Natural killer cell (primary cell): ENCODE measurements around the gene LGALS9C. TPM values are rescaled to one million over a fixed set of nuclear protein-coding genes. Genes with fewer than 3 reads are reported as not detected.
"Not testable (repeated sequence)": the region's sequence is repeated elsewhere in the genome, so short reads cannot be mapped to it uniquely, and the experiment has no call there.

ENCODE experiments used
- ATAC-seq, 3 donors: fragments of 150-1000 bp in 2 of 3; fragments of 200-7000 bp in 1 of 3; cut with Tn5 transposase; 1 replicate in 1 of 3; 2 replicates in 2 of 3; pipeline ENCODE4 v1.10.0; 2021; ENCODE audit warnings: mild to moderate bottlenecking in 2 of 3, moderate library complexity in 2 of 3
- DNase-seq, 2 donors: peaks; one replicate each; pipeline versions ENCODE4 v3.0.0 to v3.0.0-alpha.2; 2013 to 2021; ENCODE audit warnings: mixed read lengths in 1 of 2
- H3K27ac ChIP-seq: one replicate; pipeline ENCODE4 v1.5.1; 2013; ENCODE audit warnings: mild to moderate bottlenecking, low read length
- H3K27me3 ChIP-seq: one replicate; pipeline ENCODE4 v1.6.1; 2013; ENCODE audit warnings: low read length; ENCODE audit not compliant: control insufficient read depth, insufficient read depth
- H3K36me3 ChIP-seq: one replicate; pipeline ENCODE4 v1.6.1; 2013; ENCODE audit warnings: low read length; ENCODE audit not compliant: control insufficient read depth, insufficient read depth
- H3K4me1 ChIP-seq: one replicate; pipeline ENCODE4 v1.6.1; 2013; ENCODE audit warnings: low read length; ENCODE audit not compliant: control insufficient read depth, insufficient read depth
- H3K4me3 ChIP-seq: one replicate; pipeline ENCODE4 v1.5.1; 2013; ENCODE audit warnings: low read length
- H3K9me3 ChIP-seq: one replicate; pipeline ENCODE4 v1.6.1; 2013; ENCODE audit warnings: low read length; ENCODE audit not compliant: control insufficient read depth, insufficient read depth
- H3K27ac Mint-ChIP-seq, 2 donors: one replicate each; pipeline ENCODE4 v1.8.0; 2022; ENCODE audit warnings: mild to moderate bottlenecking in 2 of 2, mixed read lengths in 2 of 2, moderate library complexity in 1 of 2
- H3K27me3 Mint-ChIP-seq, 2 donors: one replicate each; pipeline ENCODE4 v1.8.0; 2022; ENCODE audit warnings: low read depth in 2 of 2, mixed read lengths in 2 of 2
- H3K36me3 Mint-ChIP-seq: one replicate; pipeline ENCODE4 v1.8.0; 2022; ENCODE audit warnings: mixed read lengths
- H3K4me1 Mint-ChIP-seq, 2 donors: one replicate each; pipeline ENCODE4 v1.8.0; 2022; ENCODE audit warnings: mixed read lengths in 2 of 2
- H3K4me3 Mint-ChIP-seq: one replicate; pipeline ENCODE4 v1.8.0; 2022; ENCODE audit warnings: mild to moderate bottlenecking, moderate library complexity, mixed read lengths
- H3K9me3 Mint-ChIP-seq, 2 donors: one replicate each; pipeline ENCODE4 v1.8.0; 2022; ENCODE audit warnings: mixed read lengths in 2 of 2
- WGBS: methylation state at CpG from one replicate; pipeline ENCODE4 v1.1.7; 2013; ENCODE audit warnings: missing lambda C conversion rate; ENCODE audit not compliant: insufficient coverage; 5-methylcytosine and 5-hydroxymethylcytosine counted together
- intact Hi-C: fragments of 100-400 bp; cut with micrococcal nuclease; formaldehyde crosslinking; loops from one replicate; pipeline ENCODE4 v1.14.2; 2022
- total RNA-seq, 4 donors: library from RNA; stranded (reverse); fragments of 120-200 nt in 1 of 4; gene quantifications; one replicate each; pipeline versions ENCODE4 v1.2.3 to v1.2.4, GENCODE V29; 2013 to 2022

LGALS9C gene
- total RNA-seq, result 100 to 1,000 TPM in 1 of 3 donors, 10 to 100 TPM in 2; 42.1 to 118 (median 56.8) TPM
- total RNA-seq (2013), result 12.6 TPM

DNA sequence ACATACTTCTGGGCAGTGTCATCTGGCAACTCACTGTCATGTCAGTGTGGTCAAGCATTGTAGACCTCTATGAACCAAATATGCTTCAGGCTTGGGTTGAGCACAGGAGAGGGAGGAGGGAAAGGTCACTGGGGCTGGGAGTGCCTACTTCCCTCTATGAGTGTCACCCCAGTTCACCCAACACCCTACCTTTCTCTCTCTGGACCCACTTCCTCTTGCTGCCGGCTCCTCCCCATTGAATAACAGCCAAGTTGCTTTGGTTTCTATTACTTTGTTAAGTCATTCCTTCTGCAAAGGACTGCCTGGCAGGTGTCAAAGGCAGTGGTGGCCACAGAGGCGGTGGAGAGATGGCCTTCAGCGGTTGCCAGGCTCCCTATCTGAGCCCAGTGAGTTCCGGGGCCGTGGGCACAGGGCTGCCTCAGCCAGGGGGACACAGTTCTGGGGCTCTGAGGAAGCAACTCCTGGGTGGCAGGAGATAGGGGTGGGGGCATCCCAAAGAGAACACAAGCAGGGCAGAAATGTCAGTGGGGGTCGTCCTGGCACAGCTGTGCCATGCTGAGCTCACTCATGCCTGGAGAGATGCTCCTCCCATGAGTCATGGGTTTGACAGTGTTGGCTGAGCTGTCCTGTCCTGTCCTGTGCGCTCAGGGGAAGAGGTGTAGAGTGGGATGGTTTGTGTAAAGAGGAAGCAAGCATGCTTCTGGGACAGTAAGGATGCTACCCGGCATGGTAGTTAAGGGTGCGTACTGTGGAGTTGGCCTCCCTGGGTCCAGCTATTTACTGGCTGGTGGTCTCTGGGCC is at the start of gene LGALS9C:
Gene LGALS9C (plus strand): TSS at position 282 of the 801 bp plus-strand sequence. CDS start 66 bp downstream, at position 348.
- H3K36me3 ChIP-seq, intact Hi-C loops, H3K9me3 ChIP-seq, H3K27me3 ChIP-seq, H3K4me1 ChIP-seq, H3K27me3 Mint-ChIP-seq, H3K36me3 Mint-ChIP-seq, H3K9me3 Mint-ChIP-seq: not testable (repeated sequence)
- Mint-ChIP-seq H3K4me3 (peak within 1 kb of the TSS; percentile 99), H3K4me1 (peaks cover 17 to 23% of the 10 kb centered on the region in 2 donors), H3K27ac (peak within 1 kb of the TSS; percentile 97)
- DNase-seq (peak; percentile 30 to 50), ATAC-seq (peak; percentile 73 to 82 (median 73))
- Histone ChIP-seq H3K4me3 (peak within 1 kb of the TSS; percentile 12), H3K27ac (peak within 1 kb of the TSS; percentile 71)
- 4% methylated on average over 6 of the region's 9 CpGs for WGBS

DNA sequence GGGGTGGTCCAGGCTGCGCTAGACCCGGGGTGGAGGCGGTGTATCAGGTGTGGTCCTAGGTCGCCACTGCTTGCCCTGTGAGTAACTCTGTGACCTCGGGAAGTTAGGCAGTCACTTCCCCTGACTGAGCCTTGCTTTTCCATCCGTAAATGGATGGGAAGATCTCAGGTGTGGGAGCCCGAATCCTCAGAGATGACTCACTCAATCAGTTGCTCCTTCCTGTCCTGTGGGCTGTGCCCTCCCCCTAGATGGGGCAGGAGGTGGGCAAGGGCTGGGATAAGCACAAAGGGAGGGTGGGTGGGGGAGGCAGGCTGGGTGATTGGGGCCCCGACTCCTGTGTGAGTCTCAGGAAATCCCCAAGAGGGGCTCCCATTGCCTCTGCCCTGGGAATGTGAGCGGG is 44.4 kb upstream of the LGALS9C start:
- WGBS, result no CpG with 5 or more reads among the region's 9 CpGs
- H3K27ac ChIP-seq, H3K36me3 ChIP-seq, H3K9me3 Mint-ChIP-seq, H3K27me3 Mint-ChIP-seq, H3K4me3 Mint-ChIP-seq, DNase-seq, H3K36me3 Mint-ChIP-seq, intact Hi-C loops, ATAC-seq, H3K4me3 ChIP-seq, H3K4me1 Mint-ChIP-seq, H3K9me3 ChIP-seq, H3K4me1 ChIP-seq, H3K27ac Mint-ChIP-seq, H3K27me3 ChIP-seq: not testable (repeated sequence)

DNA sequence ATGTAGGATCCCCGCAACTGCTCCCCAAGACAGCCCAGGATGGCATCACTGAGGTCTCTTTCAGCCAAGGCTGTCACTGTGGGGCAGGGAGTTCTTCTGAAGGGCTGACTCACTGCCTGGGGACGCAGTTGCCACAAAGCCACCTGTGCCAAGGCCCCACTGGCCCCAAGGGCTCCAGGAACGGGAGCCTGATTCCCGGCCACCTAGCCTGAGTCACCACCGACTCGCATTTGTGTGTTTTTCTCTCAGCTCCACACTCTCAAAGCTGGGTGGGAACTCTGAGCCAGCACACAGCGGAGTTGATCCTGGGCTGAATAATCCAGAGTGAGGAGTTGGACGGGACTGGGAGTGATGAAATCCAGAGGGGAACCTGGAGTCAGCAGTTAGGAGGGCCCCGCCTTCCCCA is 37.1 kb upstream of the LGALS9C start:
- H3K36me3 Mint-ChIP-seq, H3K27me3 ChIP-seq, H3K27me3 Mint-ChIP-seq, H3K36me3 ChIP-seq, H3K9me3 ChIP-seq, H3K9me3 Mint-ChIP-seq, ATAC-seq, intact Hi-C loops, H3K4me3 Mint-ChIP-seq, H3K27ac ChIP-seq, H3K27ac Mint-ChIP-seq, H3K4me1 ChIP-seq, DNase-seq, H3K4me1 Mint-ChIP-seq, H3K4me3 ChIP-seq: not testable (repeated sequence)
- 69% methylated on average over 2 of the region's 9 CpGs for WGBS

DNA sequence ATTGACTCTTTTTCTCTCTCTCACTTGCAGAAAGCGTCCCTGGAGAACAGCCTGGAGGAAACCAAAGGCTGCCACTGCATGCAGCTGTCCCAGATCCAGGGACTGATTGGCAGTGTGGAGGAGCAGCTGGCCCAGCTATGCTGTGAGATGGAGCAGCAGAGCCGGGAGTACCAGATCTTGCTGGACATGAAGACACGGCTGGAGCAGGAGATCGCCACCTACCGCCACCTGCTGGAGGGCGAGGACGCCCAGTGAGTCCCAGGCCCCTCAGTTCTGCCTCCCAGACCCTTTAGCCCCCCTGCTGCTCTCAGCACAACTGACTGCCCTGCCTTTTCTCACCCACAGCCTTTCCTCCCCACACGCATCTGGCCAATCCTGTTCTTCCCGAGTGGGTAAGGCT is 34.5 kb upstream of the LGALS9C start:
- intact Hi-C loops, result not testable (repeated sequence)
- ATAC-seq (peak in 2 of 3 donors; percentile 34 to 73), DNase-seq (peak in 1 of 2 donors; percentile 17)

DNA sequence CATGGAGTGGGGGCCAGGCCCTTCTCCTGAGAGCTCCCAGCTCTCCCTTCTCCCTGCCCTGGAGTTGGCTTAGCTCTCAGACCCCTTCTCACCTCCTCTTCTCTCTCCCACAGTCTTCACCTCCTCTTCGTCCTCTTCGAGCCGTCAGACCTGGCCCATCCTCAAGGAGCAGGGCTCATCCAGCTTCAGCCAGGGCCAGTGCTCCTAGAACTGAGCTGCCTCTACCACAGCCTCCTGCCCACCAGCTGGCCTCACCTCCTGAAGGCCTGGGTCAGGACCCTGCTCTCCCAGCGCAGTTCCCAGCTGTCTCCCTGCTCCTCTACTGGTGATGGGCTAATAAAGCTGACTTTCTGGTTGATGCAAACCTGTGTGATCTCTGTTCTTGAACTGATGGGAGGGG is 34.1 kb upstream of the LGALS9C start:
- no CpG with 5 or more reads among the region's 4 CpGs for WGBS
- intact Hi-C loops, H3K27ac ChIP-seq, H3K4me1 Mint-ChIP-seq, H3K4me3 ChIP-seq, H3K9me3 ChIP-seq, H3K27me3 Mint-ChIP-seq, H3K36me3 ChIP-seq, H3K9me3 Mint-ChIP-seq, DNase-seq, ATAC-seq, H3K27me3 ChIP-seq, H3K36me3 Mint-ChIP-seq, H3K27ac Mint-ChIP-seq, H3K4me3 Mint-ChIP-seq, H3K4me1 ChIP-seq: not testable (repeated sequence)

More for the DNA sequence above, 34.5 kb upstream of the LGALS9C start:
- not testable (repeated sequence) for H3K4me3 Mint-ChIP-seq, H3K4me1 Mint-ChIP-seq, H3K27ac Mint-ChIP-seq, H3K36me3 Mint-ChIP-seq, H3K36me3 ChIP-seq, H3K9me3 Mint-ChIP-seq, H3K27ac ChIP-seq, H3K4me3 ChIP-seq, H3K27me3 ChIP-seq, H3K4me1 ChIP-seq, H3K9me3 ChIP-seq, H3K27me3 Mint-ChIP-seq
- WGBS, result no CpG with 5 or more reads among the region's 9 CpGs

DNA sequence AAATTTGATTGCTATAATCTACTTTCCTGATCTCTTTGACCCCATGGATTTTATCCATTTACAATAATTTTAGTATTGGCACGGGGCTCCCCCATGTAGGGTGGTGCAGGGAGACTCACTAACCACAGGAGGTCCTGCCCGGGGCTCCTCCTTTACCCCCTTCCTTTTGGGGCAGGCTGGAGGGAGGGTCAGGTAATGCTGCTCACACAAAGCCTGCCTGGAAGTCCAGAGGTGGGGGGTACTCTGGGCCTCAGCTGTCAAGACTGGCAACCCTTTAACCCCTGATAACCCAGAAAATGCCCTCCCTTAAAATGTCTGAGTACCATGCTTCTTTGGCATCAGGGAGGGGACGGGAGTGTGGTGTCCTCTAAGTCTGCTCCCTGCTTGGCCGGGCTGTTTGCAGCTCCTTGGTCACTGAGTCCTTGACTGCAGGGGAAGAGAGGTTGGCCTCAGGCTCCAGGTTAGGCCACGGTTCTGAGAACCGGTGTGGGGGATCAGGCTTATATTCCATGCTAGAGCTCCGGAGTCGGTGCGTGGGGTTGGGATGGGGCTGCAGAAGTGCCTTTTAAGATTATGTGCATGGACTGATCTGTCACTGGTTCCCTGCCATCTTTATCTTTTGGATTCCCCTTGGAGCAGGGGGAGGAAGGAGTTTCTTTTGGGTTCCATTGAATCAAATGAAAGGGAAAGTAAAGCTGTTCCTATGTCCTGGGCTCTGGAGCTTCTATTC is 28.9 kb upstream of the LGALS9C start:
- H3K4me3 Mint-ChIP-seq, DNase-seq, ATAC-seq, H3K27me3 Mint-ChIP-seq, H3K27ac Mint-ChIP-seq, H3K4me3 ChIP-seq, H3K27ac ChIP-seq, H3K36me3 ChIP-seq, H3K36me3 Mint-ChIP-seq, H3K9me3 ChIP-seq, H3K27me3 ChIP-seq, intact Hi-C loops, H3K4me1 ChIP-seq, H3K4me1 Mint-ChIP-seq, H3K9me3 Mint-ChIP-seq: not testable (repeated sequence)
- 88% methylated on average over 2 of the region's 9 CpGs for WGBS

DNA sequence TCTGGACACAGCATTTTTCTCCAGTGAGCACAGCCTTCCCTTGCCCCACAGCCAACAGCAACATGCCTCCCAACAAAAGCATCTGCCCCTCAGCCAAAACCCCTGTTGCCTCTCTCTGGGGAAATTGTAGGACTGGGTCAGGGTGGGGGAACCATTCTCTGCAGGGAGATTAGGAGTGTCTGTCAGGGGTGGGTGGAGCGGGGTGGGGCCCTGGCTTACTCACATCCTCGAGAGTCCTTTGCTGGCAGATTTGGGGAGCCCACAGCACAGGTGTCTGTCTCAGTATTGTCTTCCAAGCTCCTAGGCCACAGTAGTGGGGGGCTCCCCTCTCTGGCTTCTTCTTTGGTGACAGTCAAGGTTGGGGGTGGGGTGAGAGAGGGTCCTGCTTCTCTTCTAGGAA is 28.3 kb upstream of the LGALS9C start:
- H3K36me3 Mint-ChIP-seq, H3K4me3 ChIP-seq, H3K4me3 Mint-ChIP-seq, H3K27me3 ChIP-seq, DNase-seq, H3K9me3 Mint-ChIP-seq, ATAC-seq, H3K4me1 Mint-ChIP-seq, H3K36me3 ChIP-seq, H3K27ac Mint-ChIP-seq, H3K9me3 ChIP-seq, H3K27me3 Mint-ChIP-seq, H3K4me1 ChIP-seq, intact Hi-C loops, H3K27ac ChIP-seq: not testable (repeated sequence)
- no CpG with 5 or more reads among the region's 2 CpGs for WGBS
